Subcutaneous abdominal adipose tissue (tissue), 5 donors: ENCODE data around the gene KRTAP5-7.
"Not testable (repeated sequence)": the region's sequence is repeated elsewhere in the genome, so short reads cannot be mapped to it uniquely, and the experiment has no call there.

ENCODE experiments used
- H3K27ac ChIP-seq: one replicate; pipeline ENCODE4 v1.7.0; 2013; ENCODE audit warnings: low read depth, mild to moderate bottlenecking, inconsistent platforms, low read length, moderate library complexity
- H3K27me3 ChIP-seq, 5 donors: one replicate each; pipeline ENCODE4 v1.7.0; 2013; ENCODE audit warnings: low read length in 5 of 5, inconsistent platforms in 1 of 5; ENCODE audit not compliant: control insufficient read depth in 5 of 5, insufficient read depth in 4 of 5
- H3K36me3 ChIP-seq, 5 donors: one replicate each; pipeline ENCODE4 v1.7.0; 2013; ENCODE audit warnings: low read length in 5 of 5; ENCODE audit not compliant: control insufficient read depth in 5 of 5, insufficient read depth in 5 of 5
- H3K4me1 ChIP-seq, 5 donors: one replicate each; pipeline ENCODE4 v1.7.0; 2013; ENCODE audit warnings: low read length in 5 of 5, mild to moderate bottlenecking in 3 of 5, moderate library complexity in 1 of 5; ENCODE audit not compliant: control insufficient read depth in 5 of 5, insufficient read depth in 5 of 5
- H3K4me3 ChIP-seq, 5 donors: one replicate each; pipeline ENCODE4 v1.7.0; 2013; ENCODE audit warnings: low read length in 5 of 5, low read depth in 1 of 5
- H3K9ac ChIP-seq, 5 donors: one replicate each; pipeline ENCODE4 v1.7.0; 2013; ENCODE audit warnings: low read length in 5 of 5, mild to moderate bottlenecking in 4 of 5, moderate library complexity in 3 of 5
- H3K9me3 ChIP-seq, 5 donors: one replicate each; pipeline ENCODE4 v1.7.0; 2013; ENCODE audit warnings: low read length in 5 of 5; ENCODE audit not compliant: control insufficient read depth in 5 of 5
- donor health status: healthy.
- donor health status: healthy.
- donor health status: healthy.
- donor health status: healthy.
- donor health status: healthy.

KRTAP5-7 gene

GRCh38 chr11:71530602-71531001, 3.5 kb downstream of the KRTAP5-7 start:
- H3K4me1 ChIP-seq: no peaks in the 10 kb centered on the region
- no peak overlapping the region for H3K27ac ChIP-seq
- H3K9me3 ChIP-seq: no peaks in the 10 kb centered on the region
- no peak overlapping the region for H3K4me3 ChIP-seq
- no peaks in the 10 kb centered on the region for H3K36me3 ChIP-seq
- no peak overlapping the region for H3K9ac ChIP-seq
- H3K27me3 ChIP-seq: no peaks in the 10 kb centered on the region

- Histone ChIP-seq H3K4me3 (no peak overlapping the region), H3K9ac (no peak overlapping the region), H3K27ac (no peak overlapping the region), H3K9me3 (no peaks in the 10 kb centered on the region), H3K27me3 (no peaks in the 10 kb centered on the region), H3K36me3 (no peaks in the 10 kb centered on the region), H3K4me1 (no peaks in the 10 kb centered on the region)
Observed at GRCh38 chr11:71532036-71532610, 5.1 kb downstream of the KRTAP5-7 start.

- not testable (repeated sequence) for H3K9ac ChIP-seq, H3K9me3 ChIP-seq, H3K27me3 ChIP-seq, H3K27ac ChIP-seq, H3K36me3 ChIP-seq, H3K4me3 ChIP-seq, H3K4me1 ChIP-seq
Observed at GRCh38 chr11:71534711-71535608, 7.9 kb downstream of the KRTAP5-7 start.

- no peaks in the 10 kb centered on the region for H3K36me3 ChIP-seq
- no peak overlapping the region for H3K9ac ChIP-seq
- no peak overlapping the region for H3K27ac ChIP-seq
- H3K27me3 ChIP-seq: no peaks in the 10 kb centered on the region
- no peak overlapping the region for H3K4me3 ChIP-seq
- no peaks in the 10 kb centered on the region for H3K4me1 ChIP-seq
- no peaks in the 10 kb centered on the region for H3K9me3 ChIP-seq
Observed at GRCh38 chr11:71535825-71536224, 8.8 kb downstream of the KRTAP5-7 start.

GRCh38 chr11:71537537-71537936, 10.5 kb downstream of the KRTAP5-7 start:
- H3K36me3 ChIP-seq: no peaks in the 10 kb centered on the region
- H3K4me3 ChIP-seq: no peak overlapping the region
- no peaks in the 10 kb centered on the region for H3K4me1 ChIP-seq
- H3K9me3 ChIP-seq: no peaks in the 10 kb centered on the region
- no peak overlapping the region for H3K9ac ChIP-seq
- H3K27ac ChIP-seq: no peak overlapping the region
- H3K27me3 ChIP-seq: no peaks in the 10 kb centered on the region

GRCh38 chr11:71537977-71538665, 11.1 kb downstream of the KRTAP5-7 start, which contains the start of gene KRTAP5-8:
Gene KRTAP5-8 (plus strand): TSS chr11:71538025. CDS start chr11:71538056, 31 bp downstream.
- not testable (repeated sequence) for H3K36me3 ChIP-seq, H3K4me1 ChIP-seq, H3K27ac ChIP-seq, H3K27me3 ChIP-seq, H3K4me3 ChIP-seq, H3K9me3 ChIP-seq, H3K9ac ChIP-seq

- Histone ChIP-seq H3K36me3 (no peaks in the 10 kb centered on the region), H3K9ac (no peak overlapping the region), H3K9me3 (no peaks in the 10 kb centered on the region), H3K4me1 (no peaks in the 10 kb centered on the region), H3K27ac (no peak overlapping the region), H3K4me3 (no peak overlapping the region), H3K27me3 (peaks cover 0 to 2% (median 0%) of the 10 kb centered on the region in 5 donors)
Observed at GRCh38 chr11:71538666-71538990, 11.6 kb downstream of the KRTAP5-7 start.

- Histone ChIP-seq H3K4me1 (no peaks in the 10 kb centered on the region), H3K36me3 (no peaks in the 10 kb centered on the region), H3K4me3 (no peak overlapping the region), H3K27ac (no peak overlapping the region), H3K9me3 (no peaks in the 10 kb centered on the region), H3K27me3 (peaks cover 0 to 2% (median 0%) of the 10 kb centered on the region in 5 donors), H3K9ac (no peak overlapping the region)
Observed at GRCh38 chr11:71539017-71539416, 11.9 kb downstream of the KRTAP5-7 start.

GRCh38 chr11:71539971-71540370, 12.9 kb downstream of the KRTAP5-7 start:
- not testable (repeated sequence) for H3K27me3 ChIP-seq, H3K9me3 ChIP-seq, H3K4me3 ChIP-seq, H3K27ac ChIP-seq, H3K9ac ChIP-seq, H3K36me3 ChIP-seq, H3K4me1 ChIP-seq
